Stimulated activated CD8-positive, alpha-beta memory T cell treated with anti-CD3 and anti-CD28 coated beads, Interleukin-15, amount 100 ng/mL, for 1 hour (primary cell): Measurements from ENCODE around the gene UBE2Q2.
A peak's percentile ranks its signal among the peaks of the same experiment; 100 is the strongest.
"Not testable (repeated sequence)": the region's sequence is repeated elsewhere in the genome, so short reads cannot be mapped to it uniquely, and the experiment has no call there.

Experiments
- DNase-seq: peaks from one replicate; pipeline ENCODE4 v3.0.0-alpha.2; 2020; ENCODE audit warnings: low read depth

UBE2Q2 gene

GRCh38 chr15:75842722-75843677, at the start of gene UBE2Q2:
UBE2Q2 (plus strand) TSS chr15:75843447; CDS start chr15:75843667, 220 bp downstream.
- peak; percentile 46 for DNase-seq

- DNase-seq, result no peak
Observed at GRCh38 chr15:75796321-75796720, 46.9 kb upstream of the UBE2Q2 start.

- DNase-seq, result not testable (repeated sequence)
Observed at GRCh38 chr15:75797146-75797545, 46.1 kb upstream of the UBE2Q2 start.

- no peak for DNase-seq
Observed at GRCh38 chr15:75799190-75799589, 44.1 kb upstream of the UBE2Q2 start.

- DNase-seq, result not testable (repeated sequence)
Observed at GRCh38 chr15:75800409-75800808, 42.8 kb upstream of the UBE2Q2 start.

GRCh38 chr15:75801859-75802593, 41.2 kb upstream of the UBE2Q2 start:
- peak; percentile 63 for DNase-seq

GRCh38 chr15:75807486-75807885, 35.8 kb upstream of the UBE2Q2 start:
- not testable (repeated sequence) for DNase-seq

GRCh38 chr15:75808009-75808408, 35.2 kb upstream of the UBE2Q2 start:
- not testable (repeated sequence) for DNase-seq

- no peak for DNase-seq
Observed at GRCh38 chr15:75808563-75808962, 34.7 kb upstream of the UBE2Q2 start.

- DNase-seq, result no peak
Observed at GRCh38 chr15:75809986-75810750, 33.1 kb upstream of the UBE2Q2 start.

GRCh38 chr15:75810874-75811498, 32.3 kb upstream of the UBE2Q2 start:
- DNase-seq, result no peak

GRCh38 chr15:75811626-75812025, 31.6 kb upstream of the UBE2Q2 start:
- no peak for DNase-seq

- no peak for DNase-seq
Observed at GRCh38 chr15:75814794-75815193, 28.5 kb upstream of the UBE2Q2 start.

GRCh38 chr15:75815811-75816719, 27.2 kb upstream of the UBE2Q2 start:
- DNase-seq, result no peak

- DNase-seq, result no peak
Observed at GRCh38 chr15:75817138-75817935, 25.9 kb upstream of the UBE2Q2 start.

GRCh38 chr15:75820206-75820605, 23.0 kb upstream of the UBE2Q2 start:
- no peak for DNase-seq

- DNase-seq, result no peak
Observed at GRCh38 chr15:75821786-75822345, 21.4 kb upstream of the UBE2Q2 start.

- DNase-seq, result no peak
Observed at GRCh38 chr15:75822685-75823278, 20.5 kb upstream of the UBE2Q2 start.
